ENCODE results near the gene GRAMD2B. TPM values are rescaled to one million over a fixed set of nuclear protein-coding genes. Genes with fewer than 3 reads are reported as not detected.

GRAMD2B gene
- total and polyA plus RNA-seq, 7 experiments from 2014 or later: 3.8 to 9.8 (median 7.1) TPM

- no peaks in the 10 kb centered on the region for H3K36me3 ChIP-seq (ENCODE audit: control insufficient read depth in 2 of 3, insufficient read depth in 3 of 3, low read length in 3 of 3)
- Mint-ChIP-seq H3K9me3 (no peaks in the 10 kb centered on the region), H3K36me3 (peaks cover 0 to 5% (median 0%) of the 10 kb centered on the region in 5 donors), H3K4me3 (peak overlapping the region in 5 of 10 donors; percentile 10 to 54 (median 24)), H3K27ac (peak overlapping the region in 8 of 9 donors; percentile 22 to 88 (median 76)), H3K27me3 (no peaks in the 10 kb centered on the region), H3K4me1 (peaks cover 4 to 58% (median 44%) of the 10 kb centered on the region in 7 donors)
- no peak overlapping the region for H3K27ac ChIP-seq (ENCODE audit: low read depth, low read length)
- no peak overlapping the region for H3K4me3 ChIP-seq (ENCODE audit: low read length)
- intact Hi-C loops (cut with micrococcal nuclease): loop anchor here (1.0 to 10.0 kb wide), 10 partner anchors 8 to 1585 kb away; partner anchors contain the start of genes GRAMD2B (in 2 of the 2), PHAX (in 1 of the 2) and SLC12A2 (in 1 of the 2)
- no peaks in the 10 kb centered on the region for H3K27me3 ChIP-seq (ENCODE audit: control insufficient read depth in 2 of 2, insufficient read depth in 2 of 2, low read length in 2 of 2)
- DNase-seq (peak in 7 of 9 donors; percentile 36 to 84 (median 78)), ATAC-seq (peak; percentile 88)
- ChIA-PET CTCF (interaction anchor here (0.6 to 3.2 kb wide), 19 partner anchors 9 to 161 kb away, joined by 3 to 25 read pairs (median 6); partner anchors contain the start of gene GRAMD2B), POLR2A (interaction anchor here (0.7 to 2.0 kb wide), 7 partner anchors 12 to 503 kb away, joined by 3 to 5 read pairs (median 4); partner anchors contain the start of gene GRAMD2B)
- H3K9me3 ChIP-seq (ENCODE audit: control insufficient read depth in 2 of 3, low read length in 3 of 3): no peaks in the 10 kb centered on the region
- H3K4me1 ChIP-seq (ENCODE audit: control insufficient read depth in 2 of 2, insufficient read depth in 2 of 2, low read length in 2 of 2): peaks cover 0 to 25% of the 10 kb centered on the region in 2 donors
These were observed 76.7 kb downstream of the GRAMD2B start for GRCh38 chr5:126499853-126500342.

DNA sequence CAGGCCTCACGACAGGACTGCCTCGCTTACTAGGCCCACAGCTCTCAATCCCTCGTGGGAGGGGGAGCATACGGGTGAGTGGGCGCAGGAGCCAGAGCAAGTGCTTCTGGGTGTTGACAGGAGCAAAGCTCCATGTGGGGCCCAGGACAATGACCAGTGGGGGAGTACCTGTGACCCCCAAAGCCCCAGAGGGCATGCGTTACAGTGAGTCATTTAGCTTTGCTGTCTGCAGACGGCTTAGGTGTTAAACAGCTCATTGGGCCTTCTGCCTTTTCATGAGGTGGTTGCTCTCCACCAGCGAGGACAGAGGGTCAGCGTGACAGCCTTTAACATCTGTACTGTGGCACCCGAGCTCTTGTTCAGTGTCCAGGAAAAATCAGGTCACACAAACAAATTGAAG is 78.2 kb downstream of the GRAMD2B start:
- no peaks in the 10 kb centered on the region for H3K9me3 Mint-ChIP-seq
- DNase-seq (no peak), ATAC-seq (no peak)
- peaks cover 4 to 63% (median 49%) of the 10 kb centered on the region in 7 donors for H3K4me1 Mint-ChIP-seq
- intact Hi-C loops (cut with micrococcal nuclease): loop anchor here (2.0 to 10.0 kb wide), 4 partner anchors 53 to 1583 kb away; partner anchors contain the start of genes GRAMD2B (in 1 of the 2), PHAX (in 1 of the 2) and SLC12A2 (in 1 of the 2)
- H3K27me3 Mint-ChIP-seq: no peaks in the 10 kb centered on the region
- Histone ChIP-seq H3K27me3 (ENCODE audit: control insufficient read depth in 2 of 2, insufficient read depth in 2 of 2, low read length in 2 of 2) (no peaks in the 10 kb centered on the region), H3K4me1 (ENCODE audit: control insufficient read depth in 2 of 2, insufficient read depth in 2 of 2, low read length in 2 of 2) (peaks cover 0 to 25% of the 10 kb centered on the region in 2 donors), H3K27ac (ENCODE audit: low read depth, low read length) (no peak overlapping the region), H3K36me3 (ENCODE audit: control insufficient read depth in 2 of 3, insufficient read depth in 3 of 3, low read length in 3 of 3) (no peaks in the 10 kb centered on the region), H3K9me3 (ENCODE audit: control insufficient read depth in 2 of 3, low read length in 3 of 3) (no peaks in the 10 kb centered on the region), H3K4me3 (ENCODE audit: low read length) (no peak overlapping the region)
- CTCF ChIA-PET: interaction anchor here (0.6 to 3.2 kb wide), 8 partner anchors 10 to 536 kb away, joined by 3 to 25 read pairs (median 4); no protein-coding TSS in a partner anchor
- peak overlapping the region in 3 of 9 donors; percentile 28 to 78 (median 71) for H3K27ac Mint-ChIP-seq
- POLR2A ChIA-PET: interaction anchor here (0.5 to 1.6 kb wide), 2 partner anchors 42 to 51 kb away, joined by 3 to 6 read pairs; no protein-coding TSS in a partner anchor
- H3K36me3 Mint-ChIP-seq: peaks cover 0 to 5% (median 0%) of the 10 kb centered on the region in 5 donors
- H3K4me3 Mint-ChIP-seq: no peak overlapping the region

GRCh38 chr5:126503602-126504104 is 80.4 kb downstream of the GRAMD2B start:
- H3K4me3 ChIP-seq (ENCODE audit: low read length): no peak overlapping the region
- intact Hi-C loops (cut with micrococcal nuclease): loop anchor here (5.0 to 10.0 kb wide), 2 partner anchors 81 to 1581 kb away; partner anchors contain the start of genes GRAMD2B (in 1 of the 2) and SLC12A2 (in 1 of the 2)
- DNase-seq (peak in 6 of 9 donors; percentile 39 to 63 (median 48)), ATAC-seq (peak; percentile 35)
- no peak overlapping the region for H3K27ac ChIP-seq (ENCODE audit: low read depth, low read length)
- no peaks in the 10 kb centered on the region for H3K36me3 ChIP-seq (ENCODE audit: control insufficient read depth in 2 of 3, insufficient read depth in 3 of 3, low read length in 3 of 3)
- Mint-ChIP-seq H3K27ac (peak overlapping the region in 8 of 9 donors; percentile 42 to 87 (median 74)), H3K4me1 (peaks cover 8 to 69% (median 62%) of the 10 kb centered on the region in 7 donors), H3K9me3 (peaks cover 0 to 4% (median 0%) of the 10 kb centered on the region in 11 donors), H3K4me3 (peak overlapping the region in 2 of 10 donors; percentile 13 to 41), H3K27me3 (no peaks in the 10 kb centered on the region), H3K36me3 (peaks cover 0 to 5% (median 1%) of the 10 kb centered on the region in 5 donors)
- H3K27me3 ChIP-seq (ENCODE audit: control insufficient read depth in 2 of 2, insufficient read depth in 2 of 2, low read length in 2 of 2): no peaks in the 10 kb centered on the region
- peaks cover 0 to 40% of the 10 kb centered on the region in 2 donors for H3K4me1 ChIP-seq (ENCODE audit: control insufficient read depth in 2 of 2, insufficient read depth in 2 of 2, low read length in 2 of 2)
- ChIA-PET CTCF (interaction anchor here (0.9 to 1.0 kb wide), 2 partner anchors 11 to 146 kb away, joined by 3 to 4 read pairs; no protein-coding TSS in a partner anchor), POLR2A (interaction anchor here (1.0 kb wide), 1 partner anchor 9 kb away, joined by 4 read pairs; no protein-coding TSS in a partner anchor)
- no peaks in the 10 kb centered on the region for H3K9me3 ChIP-seq (ENCODE audit: control insufficient read depth in 2 of 3, low read length in 3 of 3)

DNA sequence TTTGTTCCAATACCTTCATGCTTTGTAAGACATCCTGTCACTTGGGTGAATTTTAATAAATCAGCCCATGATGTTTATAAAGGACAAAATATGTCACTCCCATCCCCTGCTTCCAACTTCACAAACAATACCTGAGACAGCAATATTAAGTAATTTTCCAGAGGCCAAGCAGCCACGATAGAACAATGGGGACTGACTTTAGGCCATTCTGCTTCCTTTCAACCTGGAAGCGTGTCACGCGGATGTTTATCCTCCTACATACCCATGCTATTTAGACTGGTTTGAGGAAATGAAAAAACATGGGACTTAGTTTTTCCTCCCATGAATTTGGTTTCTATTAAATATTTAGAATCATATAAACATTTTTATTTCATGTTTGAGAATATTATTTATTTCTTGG is 82.9 kb downstream of the GRAMD2B start:
- ChIA-PET CTCF (no interaction called here), POLR2A (no interaction called here)
- H3K4me3 Mint-ChIP-seq: no peak overlapping the region
- ATAC-seq: no peak
- no peak overlapping the region for H3K4me3 ChIP-seq (ENCODE audit: low read length)
- H3K9me3 Mint-ChIP-seq: peaks cover 0 to 6% (median 0%) of the 10 kb centered on the region in 11 donors
- H3K4me1 Mint-ChIP-seq: peaks cover 16 to 72% (median 68%) of the 10 kb centered on the region in 7 donors
- H3K27ac ChIP-seq (ENCODE audit: low read depth, low read length): no peak overlapping the region
- no peaks in the 10 kb centered on the region for H3K36me3 ChIP-seq (ENCODE audit: control insufficient read depth in 2 of 3, insufficient read depth in 3 of 3, low read length in 3 of 3)
- H3K36me3 Mint-ChIP-seq: peaks cover 0 to 9% (median 5%) of the 10 kb centered on the region in 5 donors
- no peaks in the 10 kb centered on the region for H3K27me3 Mint-ChIP-seq
- H3K9me3 ChIP-seq (ENCODE audit: control insufficient read depth in 2 of 3, low read length in 3 of 3): no peaks in the 10 kb centered on the region
- intact Hi-C loops (cut with micrococcal nuclease): loop anchor here in 1 of 2 donors (5.0 to 10.0 kb wide), 2 partner anchors 271 to 1579 kb away; partner anchors contain the start of genes LMNB1 and SLC12A2
- peaks cover 5 to 46% of the 10 kb centered on the region in 2 donors for H3K4me1 ChIP-seq (ENCODE audit: control insufficient read depth in 2 of 2, insufficient read depth in 2 of 2, low read length in 2 of 2)
- no peak for DNase-seq
- peak overlapping the region in 4 of 9 donors; percentile 6 to 73 (median 43) for H3K27ac Mint-ChIP-seq
- no peaks in the 10 kb centered on the region for H3K27me3 ChIP-seq (ENCODE audit: control insufficient read depth in 2 of 2, insufficient read depth in 2 of 2, low read length in 2 of 2)

DNA sequence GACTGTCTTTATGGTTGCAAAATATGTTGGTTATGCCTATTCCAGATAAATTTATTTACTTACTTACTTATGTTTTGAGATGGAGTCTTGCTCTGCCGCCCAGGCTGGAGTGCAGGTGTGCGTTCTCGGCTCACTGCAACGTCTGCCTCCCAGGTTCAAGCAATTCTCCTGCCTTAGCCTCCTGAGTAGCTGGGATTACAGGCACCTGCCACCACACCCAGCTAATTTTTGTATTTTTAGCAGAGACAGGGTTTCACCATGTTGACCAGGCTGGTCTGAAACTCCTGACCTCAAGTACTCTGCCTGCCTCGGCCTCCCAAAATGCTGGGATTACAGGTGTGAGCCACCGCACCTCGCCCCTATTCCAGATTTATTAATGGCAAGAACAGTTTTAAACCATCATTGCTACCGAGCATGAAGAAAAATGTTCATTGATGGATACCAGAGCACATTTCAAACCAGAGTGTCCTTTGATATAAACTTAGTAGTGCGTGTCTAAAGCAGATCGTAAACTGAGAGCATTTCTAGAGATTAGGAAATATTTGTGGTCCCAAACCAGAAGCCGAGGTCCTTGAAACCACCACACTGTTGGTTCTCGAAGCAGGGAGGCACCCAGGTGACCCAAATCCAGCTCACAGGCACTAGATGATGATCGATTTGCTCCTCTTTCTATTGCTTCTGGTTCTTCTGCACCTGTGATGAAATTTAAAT is 85.2 kb downstream of the GRAMD2B start:
- H3K27me3 ChIP-seq (ENCODE audit: control insufficient read depth in 2 of 2, insufficient read depth in 2 of 2, low read length in 2 of 2): no peaks in the 10 kb centered on the region
- Mint-ChIP-seq H3K36me3 (peaks cover 0 to 11% (median 4%) of the 10 kb centered on the region in 5 donors), H3K4me1 (peaks cover 15 to 76% (median 70%) of the 10 kb centered on the region in 7 donors), H3K27me3 (no peaks in the 10 kb centered on the region), H3K4me3 (peak overlapping the region; percentile 36 to 91 (median 83)), H3K9me3 (peaks cover 0 to 10% (median 0%) of the 10 kb centered on the region in 11 donors), H3K27ac (peak overlapping the region; percentile 77 to 97 (median 93))
- peak in 1 of 9 donors; percentile 44 for DNase-seq
- H3K9me3 ChIP-seq (ENCODE audit: control insufficient read depth in 2 of 3, low read length in 3 of 3): no peaks in the 10 kb centered on the region
- CTCF ChIA-PET: interaction anchor here (0.7 to 1.2 kb wide), 2 partner anchors 9 to 56 kb away, joined by 3 to 4 read pairs; no protein-coding TSS in a partner anchor
- ATAC-seq: peak; percentile 39
- peak overlapping the region; percentile 11 for H3K4me3 ChIP-seq (ENCODE audit: low read length)
- peaks cover 5 to 44% of the 10 kb centered on the region in 2 donors for H3K4me1 ChIP-seq (ENCODE audit: control insufficient read depth in 2 of 2, insufficient read depth in 2 of 2, low read length in 2 of 2)
- POLR2A ChIA-PET: interaction anchor here (0.7 to 1.5 kb wide), 6 partner anchors 59 to 720 kb away, joined by 3 to 7 read pairs (median 4); partner anchors contain the start of gene GRAMD2B
- intact Hi-C loops (cut with micrococcal nuclease): loop anchor here in 1 of 2 donors (1.0 to 10.0 kb wide), 7 partner anchors 8 to 1576 kb away; partner anchors contain the start of genes GRAMD2B, LMNB1, PHAX and SLC12A2
- H3K27ac ChIP-seq (ENCODE audit: low read depth, low read length): peak overlapping the region; percentile 64
- no peaks in the 10 kb centered on the region for H3K36me3 ChIP-seq (ENCODE audit: control insufficient read depth in 2 of 3, insufficient read depth in 3 of 3, low read length in 3 of 3)
